ENCODE results near the gene CPEB4.

Gene CPEB4

DNA sequence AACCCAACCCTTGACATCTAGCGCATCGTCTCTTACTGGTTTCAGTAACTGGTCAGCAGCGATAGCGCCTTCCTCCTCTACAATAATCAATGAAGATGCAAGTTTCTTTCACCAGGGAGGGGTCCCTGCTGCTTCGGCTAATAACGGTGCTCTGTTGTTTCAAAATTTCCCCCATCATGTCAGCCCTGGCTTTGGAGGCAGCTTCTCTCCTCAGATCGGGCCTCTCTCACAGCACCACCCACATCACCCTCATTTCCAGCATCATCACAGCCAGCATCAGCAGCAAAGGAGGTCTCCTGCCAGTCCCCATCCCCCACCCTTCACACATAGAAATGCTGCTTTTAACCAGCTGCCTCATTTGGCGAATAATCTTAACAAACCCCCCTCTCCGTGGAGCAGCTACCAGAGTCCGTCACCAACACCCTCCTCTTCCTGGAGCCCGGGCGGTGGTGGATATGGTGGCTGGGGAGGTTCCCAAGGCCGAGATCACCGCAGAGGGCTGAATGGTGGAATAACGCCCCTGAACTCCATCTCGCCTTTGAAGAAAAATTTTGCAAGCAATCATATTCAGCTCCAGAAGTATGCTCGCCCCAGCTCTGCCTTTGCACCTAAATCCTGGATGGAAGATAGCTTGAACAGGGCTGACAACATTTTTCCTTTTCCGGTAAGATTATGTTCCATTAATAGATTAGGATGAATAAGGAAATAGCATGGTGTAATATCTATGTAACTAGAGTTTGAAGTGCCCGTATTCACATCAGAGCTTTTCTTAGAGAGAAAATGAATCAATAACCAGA is 2.2 kb downstream of the CPEB4 start:
- Histone ChIP-seq H3K4me1 (ENCODE audit: control insufficient read depth, insufficient read depth, low read length) (peaks cover 19% of the 10 kb centered on the region), H3K9me3 (ENCODE audit: control insufficient read depth, insufficient read depth, low read depth, low read length) (no peaks in the 10 kb centered on the region), H3K4me3 (ENCODE audit: low read depth, low read length) (peak overlapping the region; percentile 53), H3K27me3 (ENCODE audit: control insufficient read depth, insufficient read depth, low read length) (no peaks in the 10 kb centered on the region), H3K27ac (ENCODE audit: low read depth, low read length) (no peak overlapping the region), H3K9ac (ENCODE audit: low read length) (no peak overlapping the region), H3K36me3 (ENCODE audit: control insufficient read depth, insufficient read depth, low read length) (no peaks in the 10 kb centered on the region)

GRCh38 chr5:173891308-173892116 is 3.4 kb downstream of the CPEB4 start:
- Histone ChIP-seq H3K4me3 (ENCODE audit: low read depth, low read length) (peak overlapping the region; percentile 11; the same call in 1 of the 2 replicates), H3K36me3 (ENCODE audit: control insufficient read depth, insufficient read depth, low read length) (no peaks in the 10 kb centered on the region), H3K27me3 (ENCODE audit: control insufficient read depth, insufficient read depth, low read length) (no peaks in the 10 kb centered on the region), H3K4me1 (ENCODE audit: control insufficient read depth, insufficient read depth, low read length) (peaks cover 19% of the 10 kb centered on the region), H3K9me3 (ENCODE audit: control insufficient read depth, insufficient read depth, low read depth, low read length) (no peaks in the 10 kb centered on the region), H3K9ac (ENCODE audit: low read length) (no peak overlapping the region), H3K27ac (ENCODE audit: low read depth, low read length) (no peak overlapping the region)

GRCh38 chr5:173893192-173893561 is 5.0 kb downstream of the CPEB4 start:
- H3K27ac ChIP-seq (ENCODE audit: low read depth, low read length) = no peak overlapping the region
- no peaks in the 10 kb centered on the region for H3K27me3 ChIP-seq (ENCODE audit: control insufficient read depth, insufficient read depth, low read length)
- no peaks in the 10 kb centered on the region for H3K36me3 ChIP-seq (ENCODE audit: control insufficient read depth, insufficient read depth, low read length)
- H3K9me3 ChIP-seq (ENCODE audit: control insufficient read depth, insufficient read depth, low read depth, low read length) = no peaks in the 10 kb centered on the region
- H3K4me1 ChIP-seq (ENCODE audit: control insufficient read depth, insufficient read depth, low read length) = peaks cover 16% of the 10 kb centered on the region
- no peak overlapping the region for H3K9ac ChIP-seq (ENCODE audit: low read length)
- no peak overlapping the region for H3K4me3 ChIP-seq (ENCODE audit: low read depth, low read length)

GRCh38 chr5:173895401-173896165 is 7.4 kb downstream of the CPEB4 start:
- no peaks in the 10 kb centered on the region for H3K27me3 ChIP-seq (ENCODE audit: control insufficient read depth, insufficient read depth, low read length)
- no peaks in the 10 kb centered on the region for H3K36me3 ChIP-seq (ENCODE audit: control insufficient read depth, insufficient read depth, low read length)
- H3K4me1 ChIP-seq (ENCODE audit: control insufficient read depth, insufficient read depth, low read length) = peaks cover 5% of the 10 kb centered on the region; the same call in 1 of the 2 replicates
- no peak overlapping the region for H3K9ac ChIP-seq (ENCODE audit: low read length)
- H3K27ac ChIP-seq (ENCODE audit: low read depth, low read length) = no peak overlapping the region
- no peak overlapping the region for H3K4me3 ChIP-seq (ENCODE audit: low read depth, low read length)
- H3K9me3 ChIP-seq (ENCODE audit: control insufficient read depth, insufficient read depth, low read depth, low read length) = no peaks in the 10 kb centered on the region

- Histone ChIP-seq H3K36me3 (ENCODE audit: control insufficient read depth, insufficient read depth, low read length) (no peaks in the 10 kb centered on the region), H3K4me1 (ENCODE audit: control insufficient read depth, insufficient read depth, low read length) (peaks cover 3% of the 10 kb centered on the region; the same call in 1 of the 2 replicates), H3K9ac (ENCODE audit: low read length) (no peak overlapping the region), H3K27me3 (ENCODE audit: control insufficient read depth, insufficient read depth, low read length) (no peaks in the 10 kb centered on the region), H3K9me3 (ENCODE audit: control insufficient read depth, insufficient read depth, low read depth, low read length) (no peaks in the 10 kb centered on the region), H3K4me3 (ENCODE audit: low read depth, low read length) (no peak overlapping the region), H3K27ac (ENCODE audit: low read depth, low read length) (no peak overlapping the region)
Observed at GRCh38 chr5:173896631-173897030, 8.5 kb downstream of the CPEB4 start.

- H3K27me3 ChIP-seq (ENCODE audit: control insufficient read depth, insufficient read depth, low read length) = no peaks in the 10 kb centered on the region
- H3K9ac ChIP-seq (ENCODE audit: low read length) = no peak overlapping the region
- no peak overlapping the region for H3K4me3 ChIP-seq (ENCODE audit: low read depth, low read length)
- H3K27ac ChIP-seq (ENCODE audit: low read depth, low read length) = no peak overlapping the region
- H3K9me3 ChIP-seq (ENCODE audit: control insufficient read depth, insufficient read depth, low read depth, low read length) = no peaks in the 10 kb centered on the region
- no peaks in the 10 kb centered on the region for H3K36me3 ChIP-seq (ENCODE audit: control insufficient read depth, insufficient read depth, low read length)
- peaks cover 10% of the 10 kb centered on the region for H3K4me1 ChIP-seq (ENCODE audit: control insufficient read depth, insufficient read depth, low read length)
Observed at GRCh38 chr5:173901705-173902104, 13.6 kb downstream of the CPEB4 start.

DNA sequence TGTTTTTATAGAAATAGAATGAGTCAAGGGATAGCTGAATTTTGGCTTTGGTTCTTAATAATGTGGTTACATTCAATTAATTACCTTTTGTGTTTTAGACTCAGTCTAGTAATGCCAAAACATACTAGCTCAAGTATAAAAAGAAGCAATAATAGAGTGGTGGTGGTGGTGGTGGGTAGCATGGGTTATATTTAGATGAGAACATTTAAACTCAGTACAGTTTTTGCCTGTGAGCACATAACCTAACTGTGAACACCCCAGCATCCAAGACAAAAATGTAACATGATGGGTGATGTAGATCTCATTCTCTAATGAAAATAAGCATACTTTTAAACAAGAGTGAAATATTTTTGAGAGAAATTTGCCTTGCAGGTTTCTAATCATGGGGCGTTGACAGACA is 14.2 kb downstream of the CPEB4 start:
- no peak overlapping the region for H3K27ac ChIP-seq (ENCODE audit: low read depth, low read length)
- no peaks in the 10 kb centered on the region for H3K36me3 ChIP-seq (ENCODE audit: control insufficient read depth, insufficient read depth, low read length)
- H3K9me3 ChIP-seq (ENCODE audit: control insufficient read depth, insufficient read depth, low read depth, low read length) = no peaks in the 10 kb centered on the region
- no peak overlapping the region for H3K9ac ChIP-seq (ENCODE audit: low read length)
- H3K27me3 ChIP-seq (ENCODE audit: control insufficient read depth, insufficient read depth, low read length) = no peaks in the 10 kb centered on the region
- no peak overlapping the region for H3K4me3 ChIP-seq (ENCODE audit: low read depth, low read length)
- H3K4me1 ChIP-seq (ENCODE audit: control insufficient read depth, insufficient read depth, low read length) = peaks cover 10% of the 10 kb centered on the region

DNA sequence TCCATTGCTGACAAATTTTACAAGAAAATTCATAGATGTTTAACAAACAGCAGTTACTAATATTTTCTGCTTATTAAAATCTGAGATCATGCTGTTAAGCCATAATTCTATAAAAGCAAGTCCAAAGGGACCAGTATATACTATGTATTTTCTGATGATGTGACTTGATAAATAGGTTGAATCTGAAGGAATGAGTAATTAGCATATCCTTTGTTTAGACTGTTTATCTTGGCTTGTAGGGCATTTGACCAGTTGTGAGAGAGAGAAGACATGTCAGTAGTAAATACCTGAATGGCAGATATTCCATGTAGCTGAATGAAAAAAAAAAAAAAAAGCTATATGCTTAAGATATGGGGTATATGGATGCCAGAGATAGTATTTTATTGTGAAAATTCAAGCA is 14.6 kb downstream of the CPEB4 start:
- H3K9me3 ChIP-seq (ENCODE audit: control insufficient read depth, insufficient read depth, low read depth, low read length) = no peaks in the 10 kb centered on the region
- no peak overlapping the region for H3K4me3 ChIP-seq (ENCODE audit: low read depth, low read length)
- no peaks in the 10 kb centered on the region for H3K36me3 ChIP-seq (ENCODE audit: control insufficient read depth, insufficient read depth, low read length)
- H3K4me1 ChIP-seq (ENCODE audit: control insufficient read depth, insufficient read depth, low read length) = peaks cover 13% of the 10 kb centered on the region
- no peak overlapping the region for H3K27ac ChIP-seq (ENCODE audit: low read depth, low read length)
- H3K9ac ChIP-seq (ENCODE audit: low read length) = no peak overlapping the region
- no peaks in the 10 kb centered on the region for H3K27me3 ChIP-seq (ENCODE audit: control insufficient read depth, insufficient read depth, low read length)

DNA sequence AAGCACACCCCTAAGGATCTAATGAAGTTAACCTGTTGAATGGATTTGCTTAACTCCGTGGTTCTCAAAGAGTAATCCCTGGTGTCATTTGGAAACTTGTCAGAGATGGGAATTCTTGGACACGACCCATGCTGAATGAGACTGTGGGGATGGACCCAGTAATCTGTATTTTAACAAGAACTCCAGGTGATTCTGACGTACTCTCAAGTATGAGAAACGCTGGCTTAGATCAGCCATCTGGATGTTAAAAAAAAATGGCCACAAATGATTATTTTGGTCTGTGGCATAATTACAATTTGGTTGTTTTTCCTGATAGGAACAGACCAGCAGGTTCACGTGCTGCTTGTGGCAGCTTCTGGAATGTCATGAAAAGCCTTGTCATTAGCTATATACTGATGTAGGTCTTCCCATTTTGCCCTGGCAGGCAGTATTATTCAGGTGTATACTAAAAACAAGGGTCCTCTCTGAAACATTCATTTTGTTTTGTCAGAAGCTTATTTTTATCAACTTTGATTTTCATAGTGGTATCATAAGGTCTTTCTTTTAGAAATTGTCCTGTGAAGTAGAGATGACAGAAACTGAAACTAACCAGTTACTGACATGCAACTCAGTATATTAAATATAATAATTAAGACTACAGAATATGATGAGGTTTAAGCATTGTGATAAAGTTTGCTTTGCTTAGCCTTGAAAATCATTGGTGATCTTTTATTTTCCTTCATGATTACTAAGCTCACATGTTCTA is 15.4 kb downstream of the CPEB4 start:
- Histone ChIP-seq H3K27me3 (ENCODE audit: control insufficient read depth, insufficient read depth, low read length) (no peaks in the 10 kb centered on the region), H3K9me3 (ENCODE audit: control insufficient read depth, insufficient read depth, low read depth, low read length) (no peaks in the 10 kb centered on the region), H3K9ac (ENCODE audit: low read length) (no peak overlapping the region), H3K36me3 (ENCODE audit: control insufficient read depth, insufficient read depth, low read length) (no peaks in the 10 kb centered on the region), H3K4me3 (ENCODE audit: low read depth, low read length) (no peak overlapping the region), H3K27ac (ENCODE audit: low read depth, low read length) (no peak overlapping the region), H3K4me1 (ENCODE audit: control insufficient read depth, insufficient read depth, low read length) (peaks cover 19% of the 10 kb centered on the region)

GRCh38 chr5:173904151-173904550 is 16.0 kb downstream of the CPEB4 start:
- H3K27me3 ChIP-seq (ENCODE audit: control insufficient read depth, insufficient read depth, low read length) = no peaks in the 10 kb centered on the region
- H3K9me3 ChIP-seq (ENCODE audit: control insufficient read depth, insufficient read depth, low read depth, low read length) = no peaks in the 10 kb centered on the region
- H3K36me3 ChIP-seq (ENCODE audit: control insufficient read depth, insufficient read depth, low read length) = no peaks in the 10 kb centered on the region
- peaks cover 19% of the 10 kb centered on the region for H3K4me1 ChIP-seq (ENCODE audit: control insufficient read depth, insufficient read depth, low read length)
- H3K9ac ChIP-seq (ENCODE audit: low read length) = no peak overlapping the region
- no peak overlapping the region for H3K27ac ChIP-seq (ENCODE audit: low read depth, low read length)
- H3K4me3 ChIP-seq (ENCODE audit: low read depth, low read length) = no peak overlapping the region
